Tibial nerve (tissue), 4 donors: Measurements from ENCODE around the gene SP140L.

Source experiments
- CTCF ChIP-seq, 5 experiments: fragments of 200-600 bp in 3 of 5; fragments of 450-650 bp in 2 of 5; sonication (generic) in 3 of 5; IDR thresholded peaks; one replicate each; pipeline ENCODE4 v1.5.1; 2016 to 2019; ENCODE audit warnings: antibody characterized with exemption in 5 of 5, mild to moderate bottlenecking in 3 of 5, moderate library complexity in 2 of 5
- EP300 ChIP-seq, 2 donors: sonication (generic); formaldehyde crosslinking; IDR thresholded peaks; one replicate each; pipeline ENCODE4 v1.6.1; 2017; ENCODE audit warnings: antibody characterized with exemption in 2 of 2, mild to moderate bottlenecking in 1 of 2
- POLR2A ChIP-seq, 2 donors: fragments of 450-650 bp; IDR thresholded peaks; one replicate each; pipeline ENCODE4 v1.6.1; 2017; ENCODE audit warnings: antibody characterized with exemption in 2 of 2, mild to moderate bottlenecking in 2 of 2, moderate library complexity in 2 of 2

GRCh38 chr2:230328155-230328458 is 1.1 kb downstream of the SP140L start:
- TF ChIP-seq CTCF (IDR thresholded peaks at IDR 0.05) (no peak), POLR2A (IDR thresholded peaks at IDR 0.05) (no peak), EP300 (IDR thresholded peaks at IDR 0.05) (no peak)
